Body of pancreas (tissue), 4 donors: ENCODE results near the gene FMOD.

ENCODE experiments used
- POLR2A ChIP-seq, 3 donors: fragments of 450-650 bp; IDR thresholded peaks; one replicate each; pipeline ENCODE4 v1.6.1; 2016; ENCODE audit warnings: antibody characterized with exemption in 3 of 3, mild to moderate bottlenecking in 2 of 3
- TF ChIP-seq, protein P1 (sequence below), 7 experiments: fragments of 450-650 bp in 4 of 7; fragments of 200-600 bp in 3 of 7; sonication (generic) in 3 of 7; IDR thresholded peaks; one replicate each; pipeline ENCODE4 v1.5.1; 2016 to 2019; ENCODE audit warnings: antibody characterized with exemption in 7 of 7

DNA sequence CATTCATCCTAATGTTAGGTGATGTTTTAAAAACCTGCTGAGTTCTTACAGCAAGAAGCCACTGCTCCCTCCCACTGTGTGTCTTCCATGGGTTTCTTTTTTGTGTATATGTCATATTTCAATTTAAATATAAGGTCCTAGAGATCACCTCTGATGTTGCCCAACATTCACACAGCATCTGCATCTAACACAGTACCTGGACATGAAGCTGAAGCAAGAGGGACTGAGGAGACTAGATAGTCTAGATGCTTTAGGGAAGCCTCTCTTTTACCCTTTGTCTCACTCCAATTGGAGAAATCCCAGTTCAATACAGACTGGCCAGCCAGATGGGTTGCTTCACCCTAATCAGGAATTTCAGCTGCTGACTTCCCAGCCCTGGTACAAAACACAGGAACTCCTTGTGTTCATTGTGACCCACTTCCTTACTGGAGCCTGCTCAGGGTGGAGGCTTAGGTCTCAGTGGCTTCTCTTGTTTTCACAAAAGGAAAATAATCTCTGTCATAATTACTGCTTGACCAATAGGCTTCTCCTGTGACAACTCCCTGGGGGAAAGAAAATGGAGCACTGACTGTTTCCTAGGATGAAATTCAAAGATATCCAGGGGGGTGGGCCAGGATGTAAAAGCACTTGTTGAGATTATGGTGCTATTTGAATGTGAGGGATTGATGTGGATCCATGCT, 28.3 kb downstream of the FMOD start:
- TF ChIP-seq, protein P1, sequence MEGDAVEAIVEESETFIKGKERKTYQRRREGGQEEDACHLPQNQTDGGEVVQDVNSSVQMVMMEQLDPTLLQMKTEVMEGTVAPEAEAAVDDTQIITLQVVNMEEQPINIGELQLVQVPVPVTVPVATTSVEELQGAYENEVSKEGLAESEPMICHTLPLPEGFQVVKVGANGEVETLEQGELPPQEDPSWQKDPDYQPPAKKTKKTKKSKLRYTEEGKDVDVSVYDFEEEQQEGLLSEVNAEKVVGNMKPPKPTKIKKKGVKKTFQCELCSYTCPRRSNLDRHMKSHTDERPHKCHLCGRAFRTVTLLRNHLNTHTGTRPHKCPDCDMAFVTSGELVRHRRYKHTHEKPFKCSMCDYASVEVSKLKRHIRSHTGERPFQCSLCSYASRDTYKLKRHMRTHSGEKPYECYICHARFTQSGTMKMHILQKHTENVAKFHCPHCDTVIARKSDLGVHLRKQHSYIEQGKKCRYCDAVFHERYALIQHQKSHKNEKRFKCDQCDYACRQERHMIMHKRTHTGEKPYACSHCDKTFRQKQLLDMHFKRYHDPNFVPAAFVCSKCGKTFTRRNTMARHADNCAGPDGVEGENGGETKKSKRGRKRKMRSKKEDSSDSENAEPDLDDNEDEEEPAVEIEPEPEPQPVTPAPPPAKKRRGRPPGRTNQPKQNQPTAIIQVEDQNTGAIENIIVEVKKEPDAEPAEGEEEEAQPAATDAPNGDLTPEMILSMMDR (IDR thresholded peaks at IDR 0.05) = no peak
- TF ChIP-seq POLR2A (IDR thresholded peaks at IDR 0.05) = peak; percentile 42 to 72 (median 56)
